Kidney epithelial cell (primary cell): ENCODE measurements around the gene SLC43A3. TPM values are rescaled to one million over a fixed set of nuclear protein-coding genes. Genes with fewer than 3 reads are reported as not detected.
"Not testable (repeated sequence)": the region's sequence is repeated elsewhere in the genome, so short reads cannot be mapped to it uniquely, and the experiment has no call there.

ENCODE experiments used
- DNase-seq: peaks from one replicate; pipeline ENCODE4 v3.0.0-alpha.2; 2010; ENCODE audit warnings: low read depth
- H3K27me3 ChIP-seq: 2 replicates; pipeline ENCODE4 v1.6.0; 2011; ENCODE audit warnings: low read length; ENCODE audit not compliant: control insufficient read depth, insufficient read depth
- H3K36me3 ChIP-seq: 2 replicates; pipeline ENCODE4 v1.5.1; 2011; ENCODE audit warnings: low read length; ENCODE audit not compliant: control insufficient read depth, insufficient read depth
- H3K4me3 ChIP-seq: 2 replicates; pipeline ENCODE4 v1.5.1; 2011; ENCODE audit warnings: low read depth, mild to moderate bottlenecking, control low read depth, low read length
- CTCF ChIP-seq: IDR thresholded peaks from 2 replicates; pipeline ENCODE4 v1.5.1; 2011; ENCODE audit warnings: mild to moderate bottlenecking, moderate library complexity, low read length, control low read depth, inconsistent platforms; ENCODE audit not compliant: insufficient read depth, poor library complexity, severe bottlenecking
- total RNA-seq: library from RNA; depleted of rRNA; stranded (reverse); fragments of >200 nt; gene quantifications from 2 replicates; pipeline ENCODE4 v1.2.3, GENCODE V29; 2015

The SLC43A3 gene
- total RNA-seq, 1 donor from 2014 or later: 108 TPM

DNA sequence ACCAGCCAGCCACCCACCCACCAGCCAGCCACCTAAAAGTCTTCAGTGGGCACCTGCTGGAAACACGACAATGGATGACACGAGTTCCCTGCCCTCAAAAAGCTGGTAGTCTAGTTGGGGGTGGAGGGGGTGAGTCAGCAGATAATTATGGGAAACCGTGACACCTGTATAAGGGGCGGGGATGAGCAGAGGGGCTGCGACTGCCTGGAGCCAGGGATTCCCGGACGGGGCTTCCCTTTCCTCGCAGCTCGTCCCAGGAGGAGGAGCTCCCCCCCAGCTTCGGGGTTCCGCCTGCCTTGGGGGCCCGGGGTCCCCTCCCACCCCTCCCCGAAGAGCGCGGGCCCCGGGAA is 31.1 kb upstream of the SLC43A3 start:
- Histone ChIP-seq H3K27me3 (peaks cover 56% of the 10 kb centered on the region), H3K36me3 (no peaks in the 10 kb centered on the region), H3K4me3 (no peak overlapping the region)
- DNase-seq: no peak
- TF ChIP-seq CTCF: no peak

GRCh38 chr11:57457643-57458023 is 30.7 kb upstream of the SLC43A3 start:
- Histone ChIP-seq H3K36me3 (no peaks in the 10 kb centered on the region), H3K27me3 (peaks cover 55% of the 10 kb centered on the region), H3K4me3 (no peak overlapping the region)
- no peak for DNase-seq
- no peak for TF ChIP-seq CTCF

DNA sequence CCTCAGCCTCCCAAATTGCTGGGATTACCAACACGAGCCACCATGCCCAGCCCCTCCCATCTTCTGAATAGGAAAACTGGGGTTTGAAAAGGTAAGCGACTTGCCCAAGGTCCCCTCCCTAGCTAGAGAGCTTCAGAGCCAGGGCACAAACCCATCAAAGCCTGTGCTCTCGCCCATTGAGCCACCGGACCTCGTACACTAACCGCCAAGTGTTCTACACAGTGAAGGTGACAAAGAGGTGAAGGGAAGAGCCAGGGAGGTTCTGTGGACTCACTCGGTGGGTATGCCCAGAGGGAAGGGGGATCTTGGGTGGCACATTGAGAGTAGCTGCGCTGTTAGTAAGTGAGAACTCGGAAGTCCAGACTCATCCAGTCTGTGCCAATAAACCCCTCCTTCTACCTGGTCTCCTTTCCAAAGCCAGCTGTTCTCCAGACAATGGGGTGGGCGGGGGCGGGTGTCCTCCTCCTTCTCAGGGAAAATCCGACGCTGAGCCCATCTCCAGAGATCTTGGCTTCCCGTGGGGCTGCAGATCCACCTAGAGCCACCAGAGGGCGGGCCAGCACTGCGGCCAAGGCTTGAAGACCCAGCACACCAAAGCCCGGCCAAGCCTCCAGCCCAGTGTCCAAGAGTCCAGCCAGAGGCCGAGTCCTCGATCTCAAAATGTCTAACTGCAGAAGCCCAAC is 30.2 kb upstream of the SLC43A3 start:
- Histone ChIP-seq H3K4me3 (no peak overlapping the region), H3K36me3 (no peaks in the 10 kb centered on the region), H3K27me3 (peaks cover 50% of the 10 kb centered on the region)
- peak; percentile 100 for TF ChIP-seq CTCF
- DNase-seq: peak; percentile 44

DNA sequence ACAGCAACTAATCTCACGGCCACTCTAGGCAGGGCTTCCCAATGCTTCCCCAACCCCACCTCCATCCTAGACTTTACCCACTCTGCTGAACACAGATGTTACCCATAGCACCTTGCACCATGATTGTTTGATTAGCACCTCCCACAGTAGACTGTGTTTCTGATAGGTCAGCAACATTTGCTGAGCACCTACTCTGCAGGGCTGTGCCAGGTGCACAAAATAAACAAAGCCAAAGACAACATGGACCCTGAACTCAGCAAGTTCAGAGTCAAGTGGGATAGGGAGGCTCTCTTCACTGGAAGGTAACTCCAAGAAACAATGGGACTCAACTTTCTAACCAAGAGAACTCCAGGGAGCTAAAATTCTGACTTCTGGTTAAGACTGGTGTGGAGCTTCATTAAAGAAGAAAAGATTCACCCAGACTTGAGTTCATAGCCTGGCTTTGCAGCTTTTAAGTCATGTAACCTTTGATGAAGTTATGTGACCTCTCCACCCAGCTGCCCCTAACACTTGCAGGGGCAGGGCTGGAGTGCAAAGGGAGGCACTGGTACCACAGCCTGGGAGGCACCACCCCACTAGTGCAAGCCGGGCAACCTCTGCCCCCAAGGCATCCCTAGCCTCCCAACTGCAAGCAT is 26.7 kb upstream of the SLC43A3 start:
- H3K4me3 ChIP-seq: no peak overlapping the region
- H3K27me3 ChIP-seq: peaks cover 26% of the 10 kb centered on the region
- TF ChIP-seq CTCF: no peak
- H3K36me3 ChIP-seq: no peaks in the 10 kb centered on the region
- DNase-seq: no peak

DNA sequence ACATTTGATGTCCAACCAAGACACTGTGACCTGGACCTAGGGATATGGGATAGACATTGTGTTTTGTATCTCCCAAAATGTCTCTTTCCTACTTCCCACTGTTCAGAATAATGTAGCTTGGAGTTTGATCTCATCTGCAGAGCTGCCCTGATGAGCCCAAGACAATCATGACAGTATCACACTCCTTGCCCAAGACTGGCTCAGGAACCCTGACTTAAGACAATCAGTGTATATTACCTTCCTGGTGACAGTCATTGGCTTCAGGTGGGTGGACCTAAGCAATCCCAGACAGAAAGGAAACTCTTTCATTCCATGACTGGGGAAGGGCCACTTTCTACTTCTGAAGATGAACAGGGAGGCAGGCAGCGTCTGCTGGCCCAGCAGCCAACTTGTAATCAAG is 19.1 kb upstream of the SLC43A3 start:
- H3K27me3 ChIP-seq: peaks cover 4% of the 10 kb centered on the region
- DNase-seq: no peak
- TF ChIP-seq CTCF: no peak
- no peak overlapping the region for H3K4me3 ChIP-seq
- no peaks in the 10 kb centered on the region for H3K36me3 ChIP-seq

GRCh38 chr11:57445122-57445394 is 18.1 kb upstream of the SLC43A3 start:
- not testable (repeated sequence) for H3K27me3 ChIP-seq, H3K36me3 ChIP-seq, H3K4me3 ChIP-seq, DNase-seq
